Kidney (tissue), 14 donors: ENCODE measurements around the gene ZP1. TPM values are rescaled to one million over a fixed set of nuclear protein-coding genes. Genes with fewer than 3 reads are reported as not detected.

Source experiments
- DNase-seq, 5 donors: peaks; one replicate each; pipeline ENCODE4 v3.0.0-alpha.2; 2013 to 2020
- FAIRE-seq: peaks from 2 replicates; lab custom pipeline; 2012; peaks lifted over from hg19 to GRCh38; lab: Jason Lieb, UNC
- H3K27ac ChIP-seq, 2 donors: one replicate each; pipeline ENCODE4 v1.7.0; 2013; ENCODE audit warnings: low read depth in 2 of 2, low read length in 2 of 2, inconsistent platforms in 1 of 2
- H3K27me3 ChIP-seq: one replicate; pipeline ENCODE4 v1.7.1; 2013; ENCODE audit warnings: low read length, inconsistent platforms; ENCODE audit not compliant: control insufficient read depth, insufficient read depth
- H3K36me3 ChIP-seq, 3 donors: one replicate each; pipeline versions ENCODE4 v1.7.0 to v1.7.1; 2013; ENCODE audit warnings: low read length in 3 of 3, control low read depth in 1 of 3, inconsistent platforms in 1 of 3; ENCODE audit not compliant: insufficient read depth in 3 of 3, control insufficient read depth in 2 of 3
- H3K4me1 ChIP-seq, 3 donors: one replicate each; pipeline versions ENCODE4 v1.7.0 to v1.7.1; 2013; ENCODE audit warnings: low read length in 3 of 3, inconsistent platforms in 1 of 3, low read depth in 1 of 3; ENCODE audit not compliant: control insufficient read depth in 2 of 3, insufficient read depth in 2 of 3
- H3K4me3 ChIP-seq, 3 donors: one replicate each; pipeline versions ENCODE4 v1.7.0 to v1.8.1; 2013; ENCODE audit warnings: low read length in 3 of 3, control low read depth in 1 of 3, inconsistent platforms in 1 of 3
- H3K9ac ChIP-seq, 3 donors: one replicate each; pipeline versions ENCODE4 v1.7.0 to v1.7.1; 2013; ENCODE audit warnings: low read length in 3 of 3, control low read depth in 1 of 3, inconsistent platforms in 1 of 3
- H3K9me3 ChIP-seq, 3 donors: one replicate each; pipeline versions ENCODE4 v1.7.0 to v1.7.1; 2013; ENCODE audit warnings: low read length in 3 of 3, control low read depth in 1 of 3, inconsistent platforms in 1 of 3; ENCODE audit not compliant: control insufficient read depth in 2 of 3, insufficient read depth in 1 of 3
- CTCF ChIP-seq: IDR thresholded peaks from 3 replicates; pipeline ENCODE4 v1.5.1; 2012; ENCODE audit warnings: mild to moderate bottlenecking, moderate library complexity, borderline replicate concordance; ENCODE audit not compliant: insufficient read depth; ENCODE audit errors: extremely low read depth
- intact Hi-C: fragments of 100-400 bp; cut with DNase I; formaldehyde crosslinking; loops from one replicate; pipeline ENCODE4 v1.11.1; 2022
- polyA plus RNA-seq: library from polyadenylated mRNA; stranded (reverse); fragments of 350-450 nt; fragmentation: Illumina TruSeq; extraction: RNeasy Lipid Tissue Mini Kit (QIAGEN cat#74804); gene quantifications from one replicate; pipeline ENCODE4 v1.2.3, GENCODE V29; 2014; ENCODE audit warnings: low read depth, low replicate concordance; ENCODE audit not compliant: insufficient read depth
- total RNA-seq: library from RNA; stranded (reverse); fragmentation: NEBNext Ultra II Directional; extraction: Animal tissue kit (Norgen Biotek cat#: 25700); gene quantifications from one replicate; pipeline ENCODE4 v1.2.1, GENCODE V29; 2021
- donor health status: control.
- donor health status: control.
- donor health status: control.
- donor health status: control.
- donor health status: control.
- donor health status: DM: yes; HTN: yes; CAD: no.
- donor health status: Normal renal cell carcinoma (clear cell type).

Gene ZP1
- total and polyA plus RNA-seq, 2 donors from 2014 or later = not detected

GRCh38 chr11:60921777-60922335, 54.5 kb downstream of the ZP1 start:
- Histone ChIP-seq H3K4me3 (no peak overlapping the region), H3K27ac (no peak overlapping the region), H3K9ac (no peak overlapping the region), H3K9me3 (no peaks in the 10 kb centered on the region), H3K36me3 (peaks cover 8 to 31% (median 21%) of the 10 kb centered on the region in 3 donors), H3K4me1 (peaks cover 0 to 10% (median 0%) of the 10 kb centered on the region in 3 donors), H3K27me3 (no peaks in the 10 kb centered on the region)
- intact Hi-C loops = no loop called here
- DNase-seq (peak in 1 of 5 donors; percentile 69), FAIRE-seq (no peak)
- no peak for TF ChIP-seq CTCF

- no peak overlapping the region for H3K9ac ChIP-seq
- H3K9me3 ChIP-seq = no peaks in the 10 kb centered on the region
- TF ChIP-seq CTCF = no peak
- H3K27me3 ChIP-seq = no peaks in the 10 kb centered on the region
- peaks cover 8 to 31% (median 21%) of the 10 kb centered on the region in 3 donors for H3K36me3 ChIP-seq
- H3K4me1 ChIP-seq = peaks cover 0 to 10% (median 0%) of the 10 kb centered on the region in 3 donors
- DNase-seq (no peak), FAIRE-seq (no peak)
- intact Hi-C loops = no loop called here
- no peak overlapping the region for H3K4me3 ChIP-seq
- no peak overlapping the region for H3K27ac ChIP-seq
Measured at GRCh38 chr11:60922906-60923305, 55.6 kb downstream of the ZP1 start.

- H3K9ac ChIP-seq = no peak overlapping the region
- H3K4me1 ChIP-seq = peaks cover 0 to 10% (median 0%) of the 10 kb centered on the region in 3 donors
- no peak for FAIRE-seq
- TF ChIP-seq CTCF = no peak
- no peak overlapping the region for H3K4me3 ChIP-seq
- peaks cover 8 to 31% (median 21%) of the 10 kb centered on the region in 3 donors for H3K36me3 ChIP-seq
- no peak for DNase-seq
- no peaks in the 10 kb centered on the region for H3K9me3 ChIP-seq
- no peak overlapping the region for H3K27ac ChIP-seq
- H3K27me3 ChIP-seq = no peaks in the 10 kb centered on the region
- intact Hi-C loops = no loop called here
Measured at GRCh38 chr11:60923326-60923725, 56.0 kb downstream of the ZP1 start.

- FAIRE-seq = no peak
- H3K4me3 ChIP-seq = no peak overlapping the region
- H3K9ac ChIP-seq = no peak overlapping the region
- no peaks in the 10 kb centered on the region for H3K9me3 ChIP-seq
- TF ChIP-seq CTCF = no peak
- intact Hi-C loops = no loop called here
- H3K27me3 ChIP-seq = no peaks in the 10 kb centered on the region
- peaks cover 0 to 10% (median 0%) of the 10 kb centered on the region in 3 donors for H3K4me1 ChIP-seq
- H3K36me3 ChIP-seq = peaks cover 8 to 31% (median 21%) of the 10 kb centered on the region in 3 donors
- H3K27ac ChIP-seq = no peak overlapping the region
- DNase-seq = no peak
Measured at GRCh38 chr11:60923800-60924109, 56.4 kb downstream of the ZP1 start.
